ENCODE results near the gene GALE. TPM values are rescaled to one million over a fixed set of nuclear protein-coding genes. Genes with fewer than 3 reads are reported as not detected.
A peak's percentile ranks its signal among the peaks of the same experiment; 100 is the strongest.
"Not testable (repeated sequence)": the region's sequence is repeated elsewhere in the genome, so short reads cannot be mapped to it uniquely, and the experiment has no call there.

GALE gene
- total RNA-seq, 2 donors from 2014 or later, result 163 to 208 TPM

GRCh38 chr1:23787701-23788100, 12.9 kb downstream of the GALE start:
- Histone ChIP-seq H3K4me1 (peaks cover 11% of the 10 kb centered on the region), H3K4me3 (no peak overlapping the region), H3K36me3 (no peaks in the 10 kb centered on the region), H3K27ac (no peak overlapping the region), H3K27me3 (no peaks in the 10 kb centered on the region), H3K9ac (ENCODE audit: low read depth in 2 of 2, low read length in 2 of 2) (no peak overlapping the region), H3K9me3 (no peaks in the 10 kb centered on the region)
- no peak for TF ChIP-seq CTCF (IDR thresholded peaks at IDR 0.05)
- intact Hi-C loops (cut with DNase I), result no loop called here
- DNase-seq, result no peak

GRCh38 chr1:23784846-23785245, 15.7 kb downstream of the GALE start:
- no peak overlapping the region for H3K27ac ChIP-seq
- no peak for DNase-seq
- no peak overlapping the region for H3K4me3 ChIP-seq
- no peaks in the 10 kb centered on the region for H3K9me3 ChIP-seq
- no peak overlapping the region for H3K9ac ChIP-seq (ENCODE audit: low read depth in 2 of 2, low read length in 2 of 2)
- TF ChIP-seq CTCF (IDR thresholded peaks at IDR 0.05), result no peak
- intact Hi-C loops (cut with DNase I), result no loop called here
- H3K4me1 ChIP-seq, result no peaks in the 10 kb centered on the region
- H3K27me3 ChIP-seq, result no peaks in the 10 kb centered on the region
- H3K36me3 ChIP-seq, result no peaks in the 10 kb centered on the region

- H3K9me3 ChIP-seq; H3K9ac ChIP-seq (ENCODE audit: low read depth in 2 of 2, low read length in 2 of 2); H3K27ac ChIP-seq; H3K27me3 ChIP-seq; H3K36me3 ChIP-seq; DNase-seq; H3K4me1 ChIP-seq; H3K4me3 ChIP-seq; intact Hi-C loops (cut with DNase I): not testable (repeated sequence)
These were observed 17.4 kb downstream of the GALE start for GRCh38 chr1:23783141-23783540.

GRCh38 chr1:23779826-23780371, 20.7 kb downstream of the GALE start:
- no peak for DNase-seq
- Histone ChIP-seq H3K36me3 (no peaks in the 10 kb centered on the region), H3K9ac (ENCODE audit: low read depth in 2 of 2, low read length in 2 of 2) (no peak overlapping the region), H3K9me3 (no peaks in the 10 kb centered on the region), H3K4me3 (no peak overlapping the region), H3K27ac (no peak overlapping the region), H3K4me1 (peaks cover 5% of the 10 kb centered on the region), H3K27me3 (no peaks in the 10 kb centered on the region)
- no peak for TF ChIP-seq CTCF (IDR thresholded peaks at IDR 0.05)
- intact Hi-C loops (cut with DNase I), result no loop called here

GRCh38 chr1:23777979-23778814, 22.4 kb downstream of the GALE start, which contains the start of gene PITHD1:
PITHD1 (plus strand) TSS chr1:23778418; CDS start chr1:23778516, 98 bp downstream.
- Histone ChIP-seq H3K9me3 (no peaks in the 10 kb centered on the region), H3K4me3 (peak within 1 kb of the TSS; percentile 86), H3K27me3 (no peaks in the 10 kb centered on the region), H3K27ac (peak within 1 kb of the TSS; percentile 77), H3K9ac (ENCODE audit: low read depth in 2 of 2, low read length in 2 of 2) (peak within 1 kb of the TSS; percentile 91 to 99), H3K36me3 (no peaks in the 10 kb centered on the region), H3K4me1 (peaks cover 5% of the 10 kb centered on the region)
- DNase-seq, result peak; percentile 86
- TF ChIP-seq CTCF (IDR thresholded peaks at IDR 0.05), result no peak
- intact Hi-C loops (cut with DNase I), result no loop called here

GRCh38 chr1:23776217-23776616, 24.3 kb downstream of the GALE start:
- Histone ChIP-seq H3K27ac (no peak overlapping the region), H3K4me1 (peaks cover 5% of the 10 kb centered on the region), H3K4me3 (no peak overlapping the region), H3K36me3 (no peaks in the 10 kb centered on the region), H3K27me3 (no peaks in the 10 kb centered on the region), H3K9me3 (no peaks in the 10 kb centered on the region), H3K9ac (ENCODE audit: low read depth in 2 of 2, low read length in 2 of 2) (no peak overlapping the region)
- intact Hi-C loops (cut with DNase I), result no loop called here
- TF ChIP-seq CTCF (IDR thresholded peaks at IDR 0.05), result no peak
- DNase-seq, result no peak
